ENCODE data around the gene ADCY2.

The ADCY2 gene

GRCh38 chr5:7849681-7850394 lies 453.9 kb downstream of the ADCY2 start:
- DNase-seq: no peak

- no peak for DNase-seq
Measured at GRCh38 chr5:7850395-7851239, 454.7 kb downstream of the ADCY2 start, which contains the start of gene CFAP90. Gene CFAP90, minus strand, starts transcription at chr5:7851133. Its CDS starts 112 bp downstream, at chr5:7851021.

GRCh38 chr5:7851240-7851592 lies 455.3 kb downstream of the ADCY2 start:
- no peak for DNase-seq

- DNase-seq: no peak
Measured at GRCh38 chr5:7851617-7852289, 455.8 kb downstream of the ADCY2 start.

GRCh38 chr5:7852542-7852941 lies 456.6 kb downstream of the ADCY2 start:
- DNase-seq: no peak

GRCh38 chr5:7852988-7853387 lies 457.1 kb downstream of the ADCY2 start:
- no peak for DNase-seq

- no peak for DNase-seq
Measured at GRCh38 chr5:7855611-7856010, 459.7 kb downstream of the ADCY2 start.

GRCh38 chr5:7856855-7857254 lies 460.9 kb downstream of the ADCY2 start:
- DNase-seq: no peak

GRCh38 chr5:7857361-7857760 lies 461.4 kb downstream of the ADCY2 start:
- no peak for DNase-seq

GRCh38 chr5:7857926-7858632 lies 462.1 kb downstream of the ADCY2 start:
- no peak for DNase-seq

- no peak for DNase-seq
Measured at GRCh38 chr5:7866196-7866595, 470.3 kb downstream of the ADCY2 start.

- no peak for DNase-seq
Measured at GRCh38 chr5:7867260-7867659, 471.3 kb downstream of the ADCY2 start.

GRCh38 chr5:7868427-7868772 lies 472.5 kb downstream of the ADCY2 start:
- no peak for DNase-seq

GRCh38 chr5:7868773-7869473 lies 473.0 kb downstream of the ADCY2 start, which contains the start of the genes FASTKD3 and MTRR:
Gene FASTKD3, minus strand, starts transcription at chr5:7869031. Its CDS starts 948 bp downstream, at chr5:7868083.
Gene MTRR, plus strand, starts transcription at chr5:7869148. Its CDS starts 1,647 bp downstream, at chr5:7870795.
- peak; percentile 89 for DNase-seq

- DNase-seq: no peak
Measured at GRCh38 chr5:7869474-7870136, 473.7 kb downstream of the ADCY2 start.

GRCh38 chr5:7871653-7872052 lies 475.7 kb downstream of the ADCY2 start:
- DNase-seq: no peak

GRCh38 chr5:7872517-7873130 lies 476.7 kb downstream of the ADCY2 start:
- no peak for DNase-seq

- DNase-seq: no peak
Measured at GRCh38 chr5:7873216-7873615, 477.3 kb downstream of the ADCY2 start.

GRCh38 chr5:7874639-7875038 lies 478.7 kb downstream of the ADCY2 start:
- no peak for DNase-seq

- no peak for DNase-seq
Measured at GRCh38 chr5:7875151-7875550, 479.2 kb downstream of the ADCY2 start.

- DNase-seq: no peak
Measured at GRCh38 chr5:7876867-7877266, 480.9 kb downstream of the ADCY2 start.
